ENCODE data around the gene PKMYT1. TPM values are rescaled to one million over a fixed set of nuclear protein-coding genes. Genes with fewer than 3 reads are reported as not detected.

Gene PKMYT1
- total and polyA plus RNA-seq, 7 donors = 0.27 to 3.7 (median 0.84) TPM

DNA sequence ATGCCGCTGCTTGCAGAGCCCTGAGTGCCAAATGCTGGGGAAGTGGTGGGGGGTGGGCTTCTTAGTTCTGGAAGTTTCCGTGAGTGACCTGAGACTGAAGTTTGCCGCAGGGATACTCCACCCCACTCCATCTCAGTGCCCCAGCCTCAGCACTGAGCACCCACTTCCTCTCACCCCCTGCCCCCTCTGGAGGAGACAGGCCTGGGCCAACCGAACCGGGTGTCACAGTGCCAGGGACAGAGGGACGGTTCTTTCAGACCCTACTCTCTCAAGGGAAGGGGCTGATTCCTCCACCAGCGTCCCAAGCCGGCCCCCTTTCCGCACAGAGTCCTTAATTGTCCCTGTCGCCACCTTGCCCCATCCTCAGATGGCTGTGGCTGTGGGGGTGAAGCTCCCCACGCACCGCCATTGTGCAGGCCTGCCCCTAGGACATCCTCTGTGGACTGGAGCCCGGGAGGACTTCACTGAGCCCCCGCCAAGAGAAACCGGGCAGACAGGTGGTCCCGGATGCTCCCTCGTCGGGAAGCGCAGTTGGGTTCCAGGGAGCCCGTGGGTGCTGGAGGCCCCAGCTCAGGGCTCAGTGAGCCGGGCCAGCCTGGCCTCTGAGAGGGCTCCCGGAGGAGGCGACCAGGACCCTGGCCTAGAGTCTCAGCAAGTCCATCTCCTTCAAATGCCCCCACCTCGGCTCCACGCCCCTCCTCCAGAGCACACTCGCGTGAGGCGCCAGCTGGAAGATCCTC is 17.7 kb downstream of the PKMYT1 start:
- Histone ChIP-seq H3K27ac (no peak overlapping the region), H3K36me3 (ENCODE audit: insufficient read depth in 1 of 2, low read depth in 1 of 2) (no peaks in the 10 kb centered on the region), H3K4me1 (peaks cover 22% of the 10 kb centered on the region), H3K27me3 (ENCODE audit: insufficient read depth in 3 of 3, low read length in 2 of 3) (peaks cover 0 to 80% (median 36%) of the 10 kb centered on the region in 3 donors), H3K9me3 (no peaks in the 10 kb centered on the region), H3K4me3 (peak overlapping the region; percentile 53)
- TF ChIP-seq, protein P1, sequence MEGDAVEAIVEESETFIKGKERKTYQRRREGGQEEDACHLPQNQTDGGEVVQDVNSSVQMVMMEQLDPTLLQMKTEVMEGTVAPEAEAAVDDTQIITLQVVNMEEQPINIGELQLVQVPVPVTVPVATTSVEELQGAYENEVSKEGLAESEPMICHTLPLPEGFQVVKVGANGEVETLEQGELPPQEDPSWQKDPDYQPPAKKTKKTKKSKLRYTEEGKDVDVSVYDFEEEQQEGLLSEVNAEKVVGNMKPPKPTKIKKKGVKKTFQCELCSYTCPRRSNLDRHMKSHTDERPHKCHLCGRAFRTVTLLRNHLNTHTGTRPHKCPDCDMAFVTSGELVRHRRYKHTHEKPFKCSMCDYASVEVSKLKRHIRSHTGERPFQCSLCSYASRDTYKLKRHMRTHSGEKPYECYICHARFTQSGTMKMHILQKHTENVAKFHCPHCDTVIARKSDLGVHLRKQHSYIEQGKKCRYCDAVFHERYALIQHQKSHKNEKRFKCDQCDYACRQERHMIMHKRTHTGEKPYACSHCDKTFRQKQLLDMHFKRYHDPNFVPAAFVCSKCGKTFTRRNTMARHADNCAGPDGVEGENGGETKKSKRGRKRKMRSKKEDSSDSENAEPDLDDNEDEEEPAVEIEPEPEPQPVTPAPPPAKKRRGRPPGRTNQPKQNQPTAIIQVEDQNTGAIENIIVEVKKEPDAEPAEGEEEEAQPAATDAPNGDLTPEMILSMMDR (IDR thresholded peaks at IDR 0.05) = no peak
- WGBS, 3 donors = 19 to 25% (median 19%) methylated on average over 26 to 28 of the region's 28 CpGs
- intact Hi-C loops (cut with DNase I) = no loop called here
- ATAC-seq (no peak), DNase-seq (peak in 1 of 2 donors; percentile 53)

DNA sequence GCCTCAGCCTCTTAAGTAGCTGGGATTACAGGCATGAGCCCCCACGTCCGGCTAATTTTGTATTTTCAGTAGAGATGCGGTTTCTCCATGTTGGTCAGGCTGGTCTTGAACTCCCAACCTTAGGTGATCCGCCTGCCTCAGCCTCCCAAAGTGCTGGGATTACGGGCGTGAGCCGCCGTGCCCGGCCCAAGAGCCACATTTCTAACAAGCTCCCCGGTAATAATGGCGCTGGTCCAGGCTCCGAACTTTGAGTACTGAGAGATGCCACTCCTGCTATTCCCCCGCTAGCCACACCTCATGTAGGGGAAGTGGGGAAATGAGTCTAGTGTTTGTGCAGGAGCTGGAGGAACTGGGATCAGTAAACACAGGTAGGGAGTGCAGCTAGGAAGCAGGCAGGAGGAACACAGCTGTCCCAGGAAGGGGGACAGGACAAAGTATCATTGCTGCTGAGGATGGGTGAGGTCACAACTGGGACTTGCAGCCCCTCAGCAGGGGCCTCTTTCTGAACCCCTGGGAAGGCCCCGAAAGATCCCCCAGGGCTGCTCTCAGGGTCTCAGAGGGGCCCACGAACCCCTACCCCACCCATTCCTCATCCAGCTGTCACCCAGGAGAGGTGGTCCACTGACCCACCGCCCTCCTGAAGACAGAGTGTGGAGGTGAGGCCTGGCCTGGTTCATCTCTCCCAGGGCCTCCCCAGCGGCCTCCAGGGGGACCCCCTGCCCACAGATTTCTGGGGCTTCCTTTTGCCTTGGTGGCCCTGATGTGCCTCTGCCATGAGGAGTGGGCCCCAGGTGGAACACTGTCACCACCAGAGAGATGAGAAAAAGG is 19.8 kb downstream of the PKMYT1 start:
- TF ChIP-seq, protein P1 (IDR thresholded peaks at IDR 0.05) = no peak
- intact Hi-C loops (cut with DNase I) = no loop called here
- 69 to 70% (median 70%) methylated on average over 15 to 17 of the region's 17 CpGs for WGBS, 3 donors
- H3K4me3 ChIP-seq = no peak overlapping the region
- H3K4me1 ChIP-seq = peaks cover 22% of the 10 kb centered on the region
- H3K36me3 ChIP-seq (ENCODE audit: insufficient read depth in 1 of 2, low read depth in 1 of 2) = no peaks in the 10 kb centered on the region
- no peaks in the 10 kb centered on the region for H3K9me3 ChIP-seq
- DNase-seq (peak in 1 of 2 donors; percentile 32), ATAC-seq (no peak)
- no peak overlapping the region for H3K27ac ChIP-seq
- peaks cover 0 to 76% (median 26%) of the 10 kb centered on the region in 3 donors for H3K27me3 ChIP-seq (ENCODE audit: insufficient read depth in 3 of 3, low read length in 2 of 3)

DNA sequence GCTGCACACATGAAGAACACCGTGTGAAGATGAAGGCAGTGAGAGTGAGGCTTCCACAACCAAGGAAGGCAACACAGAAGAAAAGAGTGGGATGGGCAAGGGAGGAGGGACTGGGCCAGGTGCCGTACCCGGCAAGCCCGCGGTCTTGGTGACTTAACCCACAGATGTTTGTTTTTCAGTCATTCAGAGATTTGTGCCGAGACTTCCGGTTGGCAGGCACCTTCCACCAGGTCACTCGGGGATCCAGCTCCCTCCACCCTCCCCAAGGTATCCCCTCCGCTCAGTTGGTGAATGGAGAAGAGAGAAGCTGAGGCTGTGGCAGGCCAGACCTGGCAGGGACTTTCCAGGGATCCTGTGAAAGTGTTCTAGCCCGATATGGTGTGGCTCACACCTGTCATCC is 21.0 kb downstream of the PKMYT1 start:
- intact Hi-C loops (cut with DNase I) = no loop called here
- peaks cover 0 to 67% (median 23%) of the 10 kb centered on the region in 3 donors for H3K27me3 ChIP-seq (ENCODE audit: insufficient read depth in 3 of 3, low read length in 2 of 3)
- peaks cover 14% of the 10 kb centered on the region for H3K4me1 ChIP-seq
- no peaks in the 10 kb centered on the region for H3K9me3 ChIP-seq
- WGBS, 3 donors = 38 to 47% (median 46%) methylated on average over 10 of the region's 10 CpGs
- DNase-seq = peak in 1 of 2 donors; percentile 37
- H3K36me3 ChIP-seq (ENCODE audit: insufficient read depth in 1 of 2, low read depth in 1 of 2) = no peaks in the 10 kb centered on the region
- TF ChIP-seq, protein P1 (IDR thresholded peaks at IDR 0.05) = no peak
- no peak overlapping the region for H3K27ac ChIP-seq
- ATAC-seq = no peak
- H3K4me3 ChIP-seq = no peak overlapping the region

DNA sequence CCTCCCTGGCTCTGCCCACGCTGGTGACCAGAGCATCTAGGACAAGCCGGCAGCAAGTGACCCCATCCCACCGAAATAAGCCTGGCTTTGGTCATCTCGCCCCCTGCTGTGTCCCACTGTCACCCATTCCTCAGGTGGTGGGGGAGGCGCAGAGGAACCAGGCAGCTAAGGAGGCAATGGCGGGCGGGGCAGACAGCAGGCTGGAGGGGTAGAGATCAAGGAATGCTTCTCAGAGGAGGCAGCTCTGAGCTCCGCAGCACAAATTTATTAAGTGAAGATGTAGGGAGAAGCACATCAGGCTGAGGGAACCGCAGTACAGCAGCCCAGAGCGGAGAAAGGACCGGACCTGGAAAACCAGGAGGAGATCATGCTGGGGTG is 23.7 kb downstream of the PKMYT1 start:
- Histone ChIP-seq H3K9me3 (no peaks in the 10 kb centered on the region), H3K4me3 (no peak overlapping the region), H3K27me3 (ENCODE audit: insufficient read depth in 3 of 3, low read length in 2 of 3) (peaks cover 0 to 41% (median 6%) of the 10 kb centered on the region in 3 donors), H3K36me3 (ENCODE audit: insufficient read depth in 1 of 2, low read depth in 1 of 2) (no peaks in the 10 kb centered on the region), H3K4me1 (no peaks in the 10 kb centered on the region), H3K27ac (no peak overlapping the region)
- ATAC-seq (no peak), DNase-seq (no peak)
- TF ChIP-seq, protein P1 (IDR thresholded peaks at IDR 0.05) = no peak
- WGBS, 3 donors = 81 to 83% (median 83%) methylated on average over 9 to 11 of the region's 11 CpGs
- intact Hi-C loops (cut with DNase I) = no loop called here
